Keratinocyte (primary cell): ENCODE measurements around the gene SMIM22.
"Not testable (repeated sequence)": the region's sequence is repeated elsewhere in the genome, so short reads cannot be mapped to it uniquely, and the experiment has no call there.

Source experiments
- CTCF ChIP-seq, 3 experiments: IDR thresholded peaks in 1 of 3; conservative IDR thresholded peaks in 1 of 3; optimal IDR thresholded peaks in 1 of 3; 2 replicates in 2 of 3; 3 replicates in 1 of 3; pipeline versions ENCODE3 to v1.5.1; 2011; ENCODE audit warnings: low read length in 3 of 3, mild to moderate bottlenecking in 3 of 3, moderate library complexity in 2 of 3, control low read depth in 1 of 3, inconsistent platforms in 1 of 3; ENCODE audit not compliant: insufficient read depth in 2 of 3; ENCODE audit errors: extremely low read depth in 1 of 3
- EZH2 ChIP-seq: IDR thresholded peaks from one replicate; pipeline ENCODE4 v1.6.1; 2012; ENCODE audit warnings: inconsistent platforms, mild to moderate bottlenecking, low read length, moderate library complexity

DNA sequence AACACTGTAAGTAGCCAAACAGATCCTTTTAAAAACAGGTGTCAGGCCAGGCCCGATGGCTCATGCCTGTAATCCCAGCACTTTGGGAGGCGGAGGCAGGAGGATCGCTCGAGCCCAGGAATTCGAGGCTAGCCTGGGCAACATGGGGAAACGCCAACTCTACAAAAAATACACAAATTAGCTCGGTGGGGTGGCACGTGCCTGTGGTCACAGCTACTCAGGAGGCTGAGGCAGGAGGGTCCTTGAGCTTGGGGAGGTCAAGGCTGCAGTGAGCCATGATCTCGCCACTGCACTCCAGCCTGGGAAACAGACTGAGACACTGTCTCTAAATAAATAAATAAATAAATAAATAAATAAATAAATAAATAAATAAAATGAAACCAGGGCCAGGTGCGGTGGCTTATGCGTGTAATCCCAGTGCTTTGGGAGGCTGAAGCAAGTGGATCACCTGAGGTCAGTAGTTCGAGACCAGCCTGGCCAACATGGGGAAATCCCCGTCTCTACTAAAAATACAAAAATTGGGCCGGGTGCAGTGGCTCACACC, 10.7 kb upstream of the SMIM22 start:
- TF ChIP-seq EZH2; CTCF (optimal IDR thresholded peaks at IDR 0.05 in 1 of 3, IDR thresholded peaks at IDR 0.05 in 1 of 3, conservative IDR thresholded peaks at IDR 0.05 in 1 of 3; ENCODE audit: extremely low read depth in 1 of 3, insufficient read depth in 2 of 3, low read length in 3 of 3): not testable (repeated sequence)
